Measurements from ENCODE around the gene MYOC. TPM values are rescaled to one million over a fixed set of nuclear protein-coding genes. Genes with fewer than 3 reads are reported as not detected.
"Not testable (repeated sequence)": the region's sequence is repeated elsewhere in the genome, so short reads cannot be mapped to it uniquely, and the experiment has no call there.

The MYOC gene
- total RNA-seq (2014; rRNA removed), result not detected in 2 replicates
- polyA plus RNA-seq (2012), result not detected

DNA sequence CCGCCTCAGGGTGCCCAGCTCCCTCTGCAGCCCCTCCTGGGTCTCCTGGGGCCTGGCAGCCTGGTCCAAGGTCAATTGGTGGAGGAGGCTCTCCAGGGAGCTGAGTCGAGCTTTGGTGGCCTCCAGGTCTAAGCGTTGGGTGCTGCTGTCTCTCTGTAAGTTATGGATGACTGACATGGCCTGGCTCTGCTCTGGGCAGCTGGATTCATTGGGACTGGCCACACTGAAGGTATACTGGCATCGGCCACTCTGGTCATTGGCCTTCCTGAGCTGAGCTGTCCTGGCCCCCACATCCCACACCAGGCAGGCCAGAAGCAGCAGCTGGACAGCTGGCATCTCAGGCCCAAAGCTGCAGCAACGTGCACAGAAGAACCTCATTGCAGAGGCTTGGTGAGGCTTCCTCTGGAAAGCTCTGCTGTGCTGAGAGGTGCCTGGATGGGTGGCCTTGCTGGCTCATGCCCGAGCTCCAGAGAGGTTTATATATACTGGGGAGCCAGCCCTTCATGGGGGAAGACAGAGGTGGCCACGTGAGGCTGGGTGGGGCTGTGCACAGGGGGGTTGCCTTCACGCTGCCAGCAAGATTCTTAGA lies at the start of gene MYOC:
Gene MYOC, minus strand, starts transcription at position 455 of the 589 bp plus-strand sequence. Its CDS starts 77 bp downstream, at position 378.
- no peak for DNase-seq (ENCODE audit: low read depth)

DNA sequence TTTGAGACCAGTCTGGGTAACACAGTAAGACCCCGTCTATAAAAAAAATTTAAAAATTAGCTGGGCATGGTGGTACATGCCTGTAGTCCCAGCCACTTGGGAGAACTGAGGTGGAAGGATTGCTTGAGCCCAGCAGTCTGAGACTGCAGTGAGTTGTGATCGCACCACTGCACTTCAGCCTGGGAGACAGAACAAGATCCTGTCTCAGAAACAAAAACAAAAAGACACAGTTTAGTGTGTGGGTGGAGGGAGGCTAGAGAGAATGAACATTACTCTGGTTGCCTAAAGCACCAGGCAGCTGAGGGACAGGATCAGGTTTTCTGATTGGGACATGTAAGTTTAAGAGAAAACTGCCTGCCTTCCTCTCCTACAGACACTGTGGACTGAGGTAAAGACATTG lies 47.0 kb upstream of the MYOC start:
- no peak for DNase-seq (ENCODE audit: low read depth)

DNA sequence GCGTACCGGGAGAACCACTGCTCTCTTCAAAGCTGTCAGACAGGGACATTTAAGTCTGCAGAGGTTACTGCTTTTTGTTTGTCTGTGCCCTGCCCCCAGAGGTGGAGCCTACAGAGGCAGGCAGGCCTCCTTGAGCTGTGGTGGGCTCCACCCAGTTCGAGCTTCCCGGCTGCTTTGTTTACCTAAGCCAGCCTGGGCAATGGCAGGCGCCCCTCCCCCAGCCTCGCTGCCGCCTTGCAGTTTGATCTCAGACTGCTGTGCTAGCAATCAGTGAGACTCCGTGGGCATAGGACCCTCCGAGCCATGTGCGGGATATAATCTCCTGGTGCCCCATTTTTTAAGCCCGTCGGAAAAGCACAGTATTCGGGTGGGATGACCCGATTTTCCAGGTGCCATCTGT lies 43.3 kb upstream of the MYOC start:
- not testable (repeated sequence) for DNase-seq (ENCODE audit: low read depth)

DNA sequence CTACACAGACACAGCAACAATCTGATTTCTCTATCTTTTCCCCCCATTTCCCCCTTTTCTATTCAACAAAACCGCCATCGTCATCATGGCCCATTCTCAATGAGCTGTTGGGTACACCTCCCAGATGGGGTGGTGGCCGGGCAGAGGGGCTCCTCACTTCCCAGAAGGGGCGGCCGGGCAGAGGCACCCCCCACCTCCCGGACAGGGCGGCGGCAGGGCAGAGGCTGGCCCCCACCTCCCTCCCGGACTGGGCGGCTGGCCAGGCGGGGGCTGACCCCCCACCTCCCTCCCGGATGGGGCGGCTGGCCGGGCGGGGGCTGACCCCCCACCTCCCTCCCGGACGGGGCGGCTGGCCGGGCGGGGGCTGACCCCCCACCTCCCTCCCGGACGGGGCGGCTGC lies 41.1 kb upstream of the MYOC start:
- not testable (repeated sequence) for DNase-seq (ENCODE audit: low read depth)

DNA sequence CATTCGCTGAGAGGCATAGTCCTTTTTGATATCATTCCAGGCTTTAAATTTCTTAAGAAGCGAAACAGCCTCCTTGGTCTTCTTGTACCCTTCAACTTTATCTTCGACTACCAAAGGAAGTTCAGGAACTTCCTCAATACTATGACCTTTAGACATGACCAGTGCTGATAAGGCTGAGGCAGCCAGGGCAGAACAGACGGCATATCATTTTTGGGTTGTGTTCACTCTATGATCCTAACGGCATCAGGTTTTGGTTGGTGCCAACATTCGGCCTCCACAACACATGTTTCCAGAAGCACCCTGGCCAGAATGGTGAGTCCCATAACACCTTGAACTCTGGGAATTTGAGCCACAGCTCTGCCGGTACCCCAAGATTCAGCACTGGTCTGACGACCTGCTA lies 31.4 kb upstream of the MYOC start:
- no peak for DNase-seq (ENCODE audit: low read depth)

DNA sequence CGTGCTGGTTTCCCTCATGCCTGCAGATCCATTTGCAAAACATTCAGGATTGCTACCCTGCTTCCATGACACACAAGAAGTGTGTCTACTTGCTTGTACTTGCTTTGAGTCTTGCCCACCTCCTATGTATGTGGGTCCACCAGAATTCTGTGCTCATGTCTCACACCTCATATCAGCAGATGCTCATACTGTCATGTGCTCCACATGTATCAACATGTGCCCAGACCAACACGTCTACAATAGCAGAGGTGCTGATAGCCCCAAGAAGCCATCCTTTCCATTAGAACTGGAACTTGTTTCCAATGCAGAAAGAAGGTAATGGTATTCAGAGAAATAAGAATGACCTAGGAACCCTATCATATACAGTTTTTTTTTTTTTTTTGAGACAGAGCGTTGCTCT lies 27.9 kb upstream of the MYOC start:
- no peak for DNase-seq (ENCODE audit: low read depth)

DNA sequence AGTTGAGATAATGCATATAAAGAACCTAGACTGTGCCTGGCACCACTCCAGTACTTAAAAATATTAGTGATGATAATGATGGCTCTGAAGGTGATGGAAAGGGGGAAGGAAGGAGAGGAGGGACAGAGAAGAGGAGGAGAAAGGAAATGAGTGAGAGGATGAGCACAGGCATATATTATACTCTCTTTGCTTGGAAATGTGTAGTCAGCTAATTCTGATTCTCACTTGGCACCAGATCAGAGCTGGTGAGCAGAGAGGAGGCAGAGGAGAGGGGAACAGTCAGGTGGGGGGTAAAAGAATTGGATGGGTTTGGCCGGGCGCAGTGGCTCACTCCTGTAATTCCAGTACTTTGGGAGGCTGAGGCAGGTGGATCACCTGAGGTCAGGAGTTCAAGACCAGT lies 24.3 kb upstream of the MYOC start:
- DNase-seq (ENCODE audit: low read depth), result no peak

DNA sequence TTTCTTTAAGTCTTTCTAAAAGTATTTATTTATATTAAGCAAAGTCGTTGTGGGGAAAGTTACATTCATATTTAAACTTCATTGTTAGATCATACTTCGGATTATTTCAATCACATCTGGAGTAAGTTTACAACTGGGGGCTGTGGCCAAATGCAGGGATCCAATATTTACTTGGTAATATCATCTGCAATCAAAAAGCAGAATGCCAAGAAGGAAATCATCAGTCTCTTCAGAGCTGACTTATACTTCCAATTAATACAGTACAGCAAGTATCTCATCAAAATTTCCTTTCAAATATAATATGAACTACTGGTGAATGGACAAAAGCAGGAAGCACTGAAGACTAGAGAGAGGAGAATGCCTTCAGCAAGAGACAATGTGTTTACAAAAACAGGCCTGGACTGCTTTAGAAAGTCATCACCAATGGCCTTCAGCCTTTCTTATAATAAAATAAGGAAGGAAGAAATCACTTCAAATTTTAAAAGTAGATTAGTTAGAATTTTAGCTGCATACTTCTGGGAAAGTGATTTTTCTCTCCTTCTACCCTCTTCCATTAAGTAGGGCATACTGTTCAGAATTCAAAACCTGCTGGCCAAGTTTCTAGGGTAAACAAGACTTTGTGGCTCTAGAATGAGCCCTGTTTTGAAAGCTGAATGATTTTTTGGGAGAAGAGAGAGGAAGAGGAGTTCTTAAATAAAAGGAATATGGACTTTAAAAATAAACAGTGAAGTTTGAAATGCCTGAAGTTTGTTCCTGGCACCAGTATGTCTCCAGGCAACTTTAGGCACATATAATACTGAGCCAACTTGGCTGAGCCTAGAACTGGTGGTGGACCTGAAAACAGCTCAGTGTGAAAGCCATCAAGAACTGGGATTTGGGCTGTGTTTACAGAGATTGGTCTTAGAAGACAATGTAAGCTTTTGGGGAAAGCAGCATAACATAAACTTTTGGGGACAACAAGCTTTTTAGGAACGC lies 22.2 kb upstream of the MYOC start:
- DNase-seq (ENCODE audit: low read depth), result no peak

DNA sequence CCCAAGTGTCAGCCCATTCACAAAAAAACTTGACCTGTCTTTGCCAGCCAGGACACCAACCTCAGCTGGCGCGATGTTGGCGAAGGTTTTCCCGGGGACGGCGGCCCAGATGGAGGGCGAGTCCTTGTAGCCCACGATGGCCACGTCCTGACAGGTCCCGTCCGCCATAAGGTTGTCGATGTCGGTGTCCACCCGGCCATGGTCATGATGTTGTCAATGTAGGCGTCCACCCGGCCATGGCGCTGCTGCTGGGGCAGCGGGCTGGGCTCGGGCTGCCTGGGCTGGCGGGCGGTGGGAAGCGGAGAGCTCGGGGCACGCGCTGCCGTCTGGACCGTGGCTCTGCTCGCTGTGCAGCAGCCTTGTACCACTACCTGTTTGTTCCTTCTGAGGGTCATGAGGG lies 18.3 kb upstream of the MYOC start:
- no peak for DNase-seq (ENCODE audit: low read depth)

DNA sequence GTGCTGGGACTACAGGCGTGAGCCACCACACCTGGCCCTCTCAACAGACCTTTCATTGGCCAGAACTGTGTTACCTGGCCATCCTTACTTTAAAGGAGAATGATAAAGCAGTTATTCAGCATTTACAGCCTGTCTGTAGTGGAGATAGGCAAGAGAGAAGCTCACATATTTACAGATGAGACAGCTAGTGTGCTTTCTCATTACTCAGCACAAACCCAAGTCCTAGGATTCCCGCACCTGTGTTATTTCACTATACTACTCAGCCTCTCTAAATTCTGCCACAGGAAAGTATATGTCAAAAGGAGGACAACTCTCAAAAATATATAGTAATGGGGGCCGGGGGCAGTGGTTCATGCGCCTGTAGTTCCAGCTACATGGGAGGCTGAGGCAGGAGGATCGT lies 15.9 kb upstream of the MYOC start:
- DNase-seq (ENCODE audit: low read depth), result no peak

DNA sequence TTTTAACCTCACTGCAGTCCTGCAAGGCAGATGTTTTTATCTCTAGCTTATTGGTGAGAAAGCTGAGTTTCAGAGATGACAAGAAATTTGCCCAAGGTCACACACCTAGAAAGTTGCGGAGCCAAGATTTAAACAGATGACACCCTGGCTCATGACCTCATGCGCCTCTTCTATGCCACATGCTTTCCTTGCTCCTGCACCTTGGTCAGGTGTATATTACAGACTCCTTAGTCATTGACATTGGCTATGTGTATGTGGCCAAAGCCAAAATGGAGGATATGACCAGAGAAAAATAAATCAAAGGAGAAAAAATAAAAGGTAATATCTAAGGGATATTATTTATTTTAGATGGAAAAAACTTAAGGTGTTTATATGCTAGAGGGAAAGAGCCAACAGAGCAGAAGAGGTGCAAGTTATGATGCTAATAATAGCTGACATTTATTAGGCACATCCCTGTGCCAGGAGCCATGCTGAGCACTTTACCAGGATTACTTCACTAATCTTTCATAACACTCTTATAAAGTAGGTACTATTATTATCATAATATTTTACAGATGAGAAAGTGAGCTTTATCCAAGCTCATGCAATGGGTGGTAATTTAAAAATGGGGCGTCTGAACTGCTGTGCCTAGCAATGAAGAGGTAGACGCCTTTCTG lies 13.8 kb upstream of the MYOC start:
- DNase-seq (ENCODE audit: low read depth), result no peak

DNA sequence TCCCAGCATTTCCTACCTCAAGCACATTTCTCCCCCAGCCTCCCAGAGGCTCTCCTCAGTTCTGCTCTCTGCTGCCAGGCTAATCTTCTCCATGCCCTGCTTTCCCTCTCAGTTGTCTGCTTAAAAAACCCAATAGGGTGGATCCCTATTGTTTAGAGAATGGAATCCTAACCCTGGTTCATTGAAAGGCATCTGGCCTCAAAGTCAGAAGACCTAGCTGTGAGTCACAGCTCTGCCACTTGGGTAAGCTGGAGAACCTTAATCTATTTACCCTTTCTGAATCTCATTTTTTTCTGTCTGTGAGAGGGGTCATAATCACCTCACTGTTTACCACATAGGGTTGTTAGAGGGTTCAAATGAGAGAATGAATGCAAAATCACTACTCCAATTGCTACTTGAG lies 12.5 kb upstream of the MYOC start:
- DNase-seq (ENCODE audit: low read depth), result no peak

DNA sequence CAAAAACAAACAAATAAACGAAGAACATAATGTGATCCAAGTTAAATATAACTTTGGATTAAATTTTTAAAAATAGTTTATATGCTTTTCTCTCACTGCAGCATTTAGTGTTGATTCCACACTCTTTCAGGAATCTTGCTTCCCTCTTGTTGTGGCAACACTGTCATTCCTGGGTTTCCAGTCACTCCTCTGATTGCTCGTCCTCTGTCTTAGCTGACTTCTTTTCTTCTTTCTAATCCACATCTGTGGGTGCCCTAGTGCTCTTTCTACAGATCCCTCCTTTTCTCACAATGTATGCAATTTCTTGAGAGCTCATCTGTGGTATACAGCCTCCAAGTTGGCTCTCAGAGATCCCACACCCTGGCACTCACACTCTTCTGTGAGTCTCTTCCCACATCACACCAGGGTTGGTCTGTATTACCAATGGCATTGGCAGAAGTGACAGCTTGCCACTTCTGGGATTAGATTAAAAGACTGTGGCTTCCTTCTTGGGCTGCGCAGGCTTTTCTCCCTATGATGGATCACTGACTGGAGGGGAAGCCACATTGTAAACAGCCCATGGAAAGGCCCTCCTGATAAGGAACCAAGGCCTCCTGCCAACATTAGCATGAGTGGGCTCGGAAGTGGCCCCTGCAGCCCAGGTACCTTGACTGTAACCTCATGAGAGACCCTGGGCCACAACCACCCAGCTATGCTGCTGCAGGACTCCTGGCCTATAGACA lies 11.5 kb upstream of the MYOC start:
- no peak for DNase-seq (ENCODE audit: low read depth)

DNA sequence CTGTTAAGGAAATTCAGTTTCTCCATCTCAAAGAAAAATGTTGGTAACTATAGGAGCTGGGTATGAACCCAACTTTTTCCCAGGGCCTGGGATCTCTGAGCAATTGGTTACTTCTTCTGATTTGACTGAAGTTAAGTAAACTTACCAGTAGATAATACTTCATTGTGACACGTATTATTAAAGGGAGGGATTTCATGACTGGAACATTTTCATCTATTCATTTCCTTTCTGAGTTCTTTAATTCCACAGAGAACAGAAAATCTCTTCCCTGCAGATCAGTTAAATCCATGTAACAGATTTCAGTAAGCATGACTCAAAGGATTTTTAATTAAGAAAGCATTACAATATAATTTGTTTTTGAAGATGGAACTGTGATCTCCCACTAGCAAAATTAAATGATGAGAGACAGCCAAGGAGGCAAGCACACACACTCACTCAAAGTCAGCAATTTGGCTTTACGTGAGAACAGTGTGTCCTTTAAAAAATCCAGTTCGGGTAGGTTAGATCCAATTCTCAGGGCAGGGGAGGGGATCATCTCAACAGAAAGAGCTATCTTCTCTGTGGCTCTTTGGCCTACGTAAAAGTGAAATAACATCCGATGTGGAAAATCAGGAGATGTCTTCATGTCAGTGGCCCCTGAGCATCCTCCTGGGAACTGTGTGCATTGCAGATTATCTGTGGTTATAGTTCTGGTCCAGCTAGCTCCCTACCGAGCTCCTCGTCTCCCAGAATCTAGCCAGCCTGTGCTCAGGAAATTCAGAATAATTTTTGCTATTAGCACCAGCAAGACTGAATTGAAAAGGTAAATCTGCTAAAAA lies 10.8 kb upstream of the MYOC start:
- no peak for DNase-seq (ENCODE audit: low read depth)

DNA sequence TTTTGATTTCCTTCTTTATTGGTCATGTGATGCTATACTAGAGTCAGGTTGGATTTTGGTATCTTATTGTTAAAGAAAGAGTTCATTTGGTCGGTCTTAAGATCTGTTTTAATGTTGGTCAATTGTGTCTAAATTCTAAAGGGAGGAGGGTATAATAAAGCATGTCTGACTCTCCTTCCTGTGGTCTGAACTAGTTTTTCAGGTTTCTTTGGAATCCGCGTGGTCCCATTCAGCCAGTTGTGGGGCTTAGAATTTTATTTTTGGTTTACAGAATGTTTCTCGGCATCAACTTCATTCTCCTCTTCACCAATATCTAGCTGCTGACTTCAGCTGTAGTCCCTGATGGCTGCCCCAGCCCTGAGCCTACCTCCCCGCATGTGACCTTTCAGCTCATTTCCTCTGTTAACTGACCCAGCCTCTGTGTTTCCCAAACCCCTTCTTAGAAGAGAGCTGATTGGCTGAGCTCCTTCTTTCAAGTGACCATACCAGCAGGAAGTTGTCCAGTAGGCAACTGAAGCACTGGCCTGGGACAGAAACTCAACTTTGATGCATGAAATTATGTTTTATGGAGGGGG lies 8.7 kb upstream of the MYOC start:
- no peak for DNase-seq (ENCODE audit: low read depth)

DNA sequence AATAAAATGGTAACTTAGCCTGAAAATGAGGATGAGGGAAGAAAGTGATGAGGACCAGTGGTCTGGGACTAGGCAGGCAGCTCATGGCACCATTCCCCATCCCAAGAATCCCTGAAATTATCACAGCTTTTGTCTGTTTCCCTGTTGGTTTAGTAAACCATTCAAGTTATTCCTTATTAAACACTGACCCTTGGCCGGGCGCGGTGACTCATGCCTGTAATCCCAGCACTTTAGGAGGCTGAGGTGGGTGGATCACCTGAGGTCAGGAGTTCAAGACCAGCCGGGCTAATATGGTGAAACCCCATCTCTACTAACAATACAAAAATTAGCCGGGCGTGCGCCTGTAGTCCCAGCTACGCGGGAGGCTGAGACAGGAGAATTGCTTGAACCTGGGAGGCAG lies 3.7 kb upstream of the MYOC start:
- DNase-seq (ENCODE audit: low read depth), result not testable (repeated sequence)

DNA sequence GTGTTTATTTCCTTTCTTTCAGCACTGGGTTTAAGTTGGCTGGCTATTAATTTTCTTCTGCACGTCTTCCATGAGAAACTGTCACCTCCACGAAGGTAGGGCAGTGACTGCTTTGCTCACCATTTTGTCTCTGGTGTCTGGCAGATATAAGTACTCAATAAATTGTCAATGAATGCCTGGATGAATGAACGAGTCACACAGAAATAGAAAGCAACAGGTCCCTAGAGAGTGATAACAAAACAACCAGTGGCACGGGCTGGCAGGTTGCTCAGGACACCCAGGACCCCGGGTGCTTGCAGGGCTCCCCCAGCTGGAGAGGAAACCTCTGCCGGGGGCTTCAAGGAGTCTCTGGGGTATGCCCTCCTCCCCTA lies 3.2 kb upstream of the MYOC start:
- no peak for DNase-seq (ENCODE audit: low read depth)

DNA sequence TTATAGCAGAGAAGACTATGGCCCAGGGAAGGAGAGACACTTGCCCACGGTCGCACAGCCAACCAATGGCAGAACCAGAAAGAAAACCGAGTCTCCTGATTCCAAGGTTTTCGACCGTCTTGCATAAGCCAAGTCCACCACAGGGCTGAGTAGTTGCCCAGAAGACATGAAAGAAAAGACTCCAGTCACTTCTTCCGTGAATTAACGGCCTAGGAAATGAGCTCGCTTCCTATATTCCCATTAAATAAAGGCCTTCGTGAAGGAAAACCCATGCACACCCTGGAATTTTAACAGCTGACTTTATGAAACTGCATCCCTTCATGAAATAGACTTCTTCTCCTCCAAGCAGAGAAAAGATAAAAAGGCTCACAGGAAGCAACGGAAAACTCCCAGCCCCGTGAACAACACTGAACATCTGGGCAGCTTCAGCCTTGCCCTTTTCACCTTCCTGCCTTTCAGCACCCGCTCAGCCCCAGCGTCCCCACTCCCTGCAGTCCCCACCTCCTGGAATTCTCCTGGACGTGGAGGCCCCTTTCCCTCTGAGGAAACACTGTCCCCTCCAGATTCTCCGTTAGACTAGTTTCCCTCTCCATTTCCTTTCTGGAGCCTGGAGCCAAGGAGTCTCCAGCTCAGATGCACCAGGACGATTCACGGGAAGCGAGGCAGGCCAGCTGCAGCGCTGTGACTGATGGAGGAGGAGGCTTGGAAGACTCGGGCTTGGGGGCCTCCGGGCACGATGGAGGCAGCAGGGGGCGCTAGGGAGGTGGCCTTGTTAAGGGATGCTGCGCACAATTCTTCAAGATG lies 2.7 kb upstream of the MYOC start:
- peak; percentile 59 for DNase-seq (ENCODE audit: low read depth)

DNA sequence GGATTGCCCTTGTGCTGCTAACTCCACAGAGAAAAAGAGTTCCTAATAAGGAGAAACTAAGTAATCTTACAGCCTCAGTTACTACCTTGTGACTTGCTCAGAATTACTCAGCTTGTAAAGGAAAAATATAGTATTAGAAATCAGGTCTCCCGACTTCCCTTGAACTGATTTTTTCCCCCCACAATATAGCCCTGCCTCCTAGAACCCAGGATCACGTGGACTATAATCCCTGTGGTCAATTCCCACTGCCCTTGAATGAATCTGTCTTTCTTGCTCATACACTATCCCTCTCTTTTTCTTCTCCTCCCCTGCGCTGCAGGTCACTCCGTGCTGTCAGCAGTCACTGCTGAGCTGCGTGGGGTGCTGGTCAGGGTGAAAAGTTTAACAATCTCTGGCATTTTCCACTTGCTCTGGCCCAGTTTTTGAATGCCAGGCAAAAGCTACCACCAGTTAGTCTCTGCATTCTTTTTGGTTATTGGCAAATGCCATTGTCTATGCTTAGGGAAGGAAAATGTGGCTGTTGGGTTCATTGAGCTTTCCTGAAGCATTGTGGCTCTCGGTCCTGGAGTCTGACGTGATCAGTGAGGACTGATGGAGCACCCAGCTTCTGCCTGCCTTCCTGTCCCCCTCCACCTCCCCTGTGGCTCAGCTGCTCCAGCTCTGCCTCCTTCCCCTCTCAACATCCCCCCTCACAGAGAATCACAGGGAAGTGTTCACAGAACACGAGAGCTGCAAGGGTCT lies 1.9 kb upstream of the MYOC start:
- DNase-seq (ENCODE audit: low read depth), result peak; percentile 11
